ENCODE measurements around the gene LEFTY1. TPM values are rescaled to one million over a fixed set of nuclear protein-coding genes. Genes with fewer than 3 reads are reported as not detected.

LEFTY1 gene
- total and polyA plus RNA-seq, 2 of the 13 experiments (the other 11 are each of a cell fraction or from before 2014, with no cell fraction given), result 0.29 to 0.79 TPM

- peak; percentile 20; the same call in 1 of the 2 replicates for TF ChIP-seq ZNF746 (CRISPR knock-in tag; IDR thresholded peaks at IDR 0.05)
- peak; percentile 62 for TF ChIP-seq GATAD2A (CRISPR knock-in tag; IDR thresholded peaks at IDR 0.05)
- no peak for TF ChIP-seq KAT2B (IDR thresholded peaks at IDR 0.05; ENCODE audit: borderline replicate concordance, low read depth, low read length)
- TF ChIP-seq, protein P1, sequence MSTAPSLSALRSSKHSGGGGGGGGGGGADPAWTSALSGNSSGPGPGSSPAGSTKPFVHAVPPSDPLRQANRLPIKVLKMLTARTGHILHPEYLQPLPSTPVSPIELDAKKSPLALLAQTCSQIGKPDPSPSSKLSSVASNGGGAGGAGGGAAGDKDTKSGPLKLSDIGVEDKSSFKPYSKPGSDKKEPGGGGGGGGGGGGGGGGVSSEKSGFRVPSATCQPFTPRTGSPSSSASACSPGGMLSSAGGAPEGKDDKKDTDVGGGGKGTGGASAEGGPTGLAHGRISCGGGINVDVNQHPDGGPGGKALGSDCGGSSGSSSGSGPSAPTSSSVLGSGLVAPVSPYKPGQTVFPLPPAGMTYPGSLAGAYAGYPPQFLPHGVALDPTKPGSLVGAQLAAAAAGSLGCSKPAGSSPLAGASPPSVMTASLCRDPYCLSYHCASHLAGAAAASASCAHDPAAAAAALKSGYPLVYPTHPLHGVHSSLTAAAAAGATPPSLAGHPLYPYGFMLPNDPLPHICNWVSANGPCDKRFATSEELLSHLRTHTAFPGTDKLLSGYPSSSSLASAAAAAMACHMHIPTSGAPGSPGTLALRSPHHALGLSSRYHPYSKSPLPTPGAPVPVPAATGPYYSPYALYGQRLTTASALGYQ (CRISPR knock-in tag; IDR thresholded peaks at IDR 0.05), result 0 out of 2 replicates have a peak, but pooled peaks have one; percentile 14
- peak; percentile 89 for TF ChIP-seq HNRNPK (IDR thresholded peaks at IDR 0.05; ENCODE audit: low read depth, low read length, poor library complexity, severe bottlenecking)
- no peak for TF ChIP-seq SATB2 (CRISPR knock-in tag; IDR thresholded peaks at IDR 0.05)
- TF ChIP-seq MATR3 (CRISPR knock-in tag; IDR thresholded peaks at IDR 0.05), result no peak
- no peak for TF ChIP-seq HHEX (CRISPR knock-in tag; IDR thresholded peaks at IDR 0.05)
- TF ChIP-seq ZNF317 (CRISPR knock-in tag; IDR thresholded peaks at IDR 0.05), result 0 out of 2 replicates have a peak, but pooled peaks have one; percentile 31
- TF ChIP-seq KMT2B (CRISPR knock-in tag; IDR thresholded peaks at IDR 0.05), result peak; percentile 59
- peak; percentile 73 for TF ChIP-seq ASH2L (IDR thresholded peaks at IDR 0.05; ENCODE audit: insufficient read length, low read depth, low read length)
- peak; percentile 77; the same call in 1 of the 2 replicates for TF ChIP-seq ZNF234 (CRISPR knock-in tag; conservative IDR thresholded peaks at IDR 0.05)
- TF ChIP-seq, protein P2, sequence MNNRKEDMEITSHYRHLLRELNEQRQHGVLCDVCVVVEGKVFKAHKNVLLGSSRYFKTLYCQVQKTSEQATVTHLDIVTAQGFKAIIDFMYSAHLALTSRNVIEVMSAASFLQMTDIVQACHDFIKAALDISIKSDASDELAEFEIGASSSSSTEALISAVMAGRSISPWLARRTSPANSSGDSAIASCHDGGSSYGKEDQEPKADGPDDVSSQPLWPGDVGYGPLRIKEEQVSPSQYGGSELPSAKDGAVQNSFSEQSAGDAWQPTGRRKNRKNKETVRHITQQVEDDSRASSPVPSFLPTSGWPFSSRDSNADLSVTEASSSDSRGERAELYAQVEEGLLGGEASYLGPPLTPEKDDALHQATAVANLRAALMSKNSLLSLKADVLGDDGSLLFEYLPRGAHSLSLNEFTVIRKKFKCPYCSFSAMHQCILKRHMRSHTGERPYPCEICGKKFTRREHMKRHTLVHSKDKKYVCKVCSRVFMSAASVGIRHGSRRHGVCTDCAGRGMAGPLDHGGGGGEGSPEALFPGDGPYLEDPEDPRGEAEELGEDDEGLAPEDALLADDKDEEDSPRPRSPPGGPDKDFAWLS (CRISPR knock-in tag; IDR thresholded peaks at IDR 0.05; ENCODE audit: borderline replicate concordance), result no peak
- peak; percentile 89 for TF ChIP-seq POLR2G (IDR thresholded peaks at IDR 0.05; ENCODE audit: low read depth, low read length)
- TF ChIP-seq NFYB (CRISPR knock-in tag; IDR thresholded peaks at IDR 0.05), result peak; percentile 89
- TF ChIP-seq ZNF138 (CRISPR knock-in tag; IDR thresholded peaks at IDR 0.05; ENCODE audit: low read depth), result no peak
- peak; percentile 80; the same call in 1 of the 2 replicates for TF ChIP-seq ZNF776 (CRISPR knock-in tag; IDR thresholded peaks at IDR 0.05)
- TF ChIP-seq ZNF350 (CRISPR knock-in tag; IDR thresholded peaks at IDR 0.05; ENCODE audit: borderline replicate concordance, low read depth), result peak; percentile 51; the same call in 1 of the 2 replicates
- TF ChIP-seq, protein P3, sequence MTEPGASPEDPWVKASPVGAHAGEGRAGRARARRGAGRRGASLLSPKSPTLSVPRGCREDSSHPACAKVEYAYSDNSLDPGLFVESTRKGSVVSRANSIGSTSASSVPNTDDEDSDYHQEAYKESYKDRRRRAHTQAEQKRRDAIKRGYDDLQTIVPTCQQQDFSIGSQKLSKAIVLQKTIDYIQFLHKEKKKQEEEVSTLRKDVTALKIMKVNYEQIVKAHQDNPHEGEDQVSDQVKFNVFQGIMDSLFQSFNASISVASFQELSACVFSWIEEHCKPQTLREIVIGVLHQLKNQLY (CRISPR knock-in tag; IDR thresholded peaks at IDR 0.05), result peak; percentile 58; the same call in 1 of the 2 replicates
- TF ChIP-seq ZNF329 (CRISPR knock-in tag; IDR thresholded peaks at IDR 0.05; ENCODE audit: low read depth), result no peak; the same call in 1 of the 2 replicates
- TF ChIP-seq, protein P4, sequence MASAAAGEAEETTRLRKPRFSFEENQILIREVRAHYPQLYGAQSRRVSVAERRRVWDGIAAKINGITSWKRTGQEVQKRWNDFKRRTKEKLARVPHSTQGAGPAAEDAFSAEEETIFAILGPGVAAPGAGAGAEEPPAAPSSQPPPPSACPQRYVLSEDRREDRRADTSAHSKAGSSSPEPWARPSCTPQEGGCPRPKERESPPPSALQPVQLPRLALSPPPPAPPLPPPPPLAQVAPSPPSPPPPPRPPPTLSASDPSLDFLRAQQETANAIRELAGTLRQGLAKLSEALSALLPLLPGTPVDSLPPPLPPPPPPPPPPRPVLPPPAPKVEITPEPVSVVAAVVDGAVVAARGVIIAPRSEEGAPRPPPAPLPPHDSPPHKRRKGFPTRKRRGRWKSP (CRISPR knock-in tag; IDR thresholded peaks at IDR 0.05), result peak; percentile 51; the same call in 1 of the 2 replicates
- TF ChIP-seq ZNF296 (CRISPR knock-in tag; conservative IDR thresholded peaks at IDR 0.05), result peak; percentile 49; the same call in 1 of the 2 replicates
Observed at GRCh38 chr1:225923692-225924555, 35.0 kb upstream of the LEFTY1 start, which contains the start of gene PYCR2 (continued).
